ENCODE measurements around the gene CEL. TPM values are rescaled to one million over a fixed set of nuclear protein-coding genes. Genes with fewer than 3 reads are reported as not detected.

The CEL gene
- total RNA-seq, 1 experiment from 2014 or later = 6.9 TPM

DNA sequence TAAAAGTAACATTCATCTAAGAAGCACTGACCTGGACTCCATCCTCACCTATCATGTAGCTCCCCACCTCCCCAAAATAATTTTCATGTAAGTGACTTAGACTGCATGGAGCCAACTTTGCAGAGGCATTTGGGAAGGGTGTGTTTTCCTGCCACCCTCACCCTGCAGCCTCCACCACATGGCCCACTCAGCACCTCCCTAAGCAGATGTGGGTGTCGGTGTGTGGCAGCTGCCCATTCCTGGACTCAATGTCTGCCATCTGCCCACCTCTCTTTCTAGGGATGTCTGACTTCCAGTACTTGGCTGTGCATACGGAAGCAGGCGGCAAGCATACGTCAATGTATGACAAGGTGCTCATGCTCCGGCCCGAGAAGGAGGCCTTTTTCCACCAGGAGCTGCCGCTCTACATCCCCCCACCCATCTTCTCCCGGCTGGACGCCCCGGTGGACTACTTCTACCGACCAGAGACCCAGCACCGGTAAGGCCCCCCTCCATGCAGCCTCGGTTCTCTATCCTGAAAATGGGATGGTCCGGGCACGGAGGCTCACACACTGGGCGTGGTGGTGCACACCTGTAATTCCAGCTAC, 18.2 kb upstream of the CEL start:
- intact Hi-C loops (cut with micrococcal nuclease) = no loop called here
- ChIA-PET POLR2A (no interaction called here), CTCF (no interaction called here), RAD21 (ENCODE audit: low non-redundant PET in 1 of 2, low total read pairs in 2 of 2, uncharacterized antibody in 2 of 2, unreplicated experiment in 2 of 2) (no interaction called here)
- Histone ChIP-seq H3K4me1 (ENCODE audit: control insufficient read depth in 1 of 2, insufficient read depth in 2 of 2, low read length in 2 of 2) (no peaks in the 10 kb centered on the region), H3K4me2 (ENCODE audit: low read length) (no peak overlapping the region), H2AFZ (ENCODE audit: low read depth, low read length, poor library complexity, severe bottlenecking) (no peak overlapping the region), H3K79me2 (ENCODE audit: insufficient read depth, low read length) (peaks cover 43% of the 10 kb centered on the region), H3K4me3 (replicated peaks in 1 of 2; ENCODE audit: low read depth in 1 of 2, low read length in 2 of 2) (no peak overlapping the region), H3K9me2 (ENCODE audit: insufficient read depth) (no peaks in the 10 kb centered on the region), H3K9ac (ENCODE audit: low read length) (no peak overlapping the region), H3K9me3 (ENCODE audit: control insufficient read depth in 1 of 2, insufficient read depth in 1 of 2, low read depth in 1 of 2, low read length in 2 of 2) (no peaks in the 10 kb centered on the region), H4K20me1 (ENCODE audit: insufficient read depth) (no peaks in the 10 kb centered on the region), H3K27me3 (ENCODE audit: insufficient read depth, low read length) (no peaks in the 10 kb centered on the region), H3K27ac (ENCODE audit: low read depth, low read length) (no peak overlapping the region), H3K36me3 (ENCODE audit: control insufficient read depth in 1 of 2, insufficient read depth in 2 of 2, low read length in 2 of 2) (peaks cover 22 to 52% of the 10 kb centered on the region in 2 experiments; a peak in 3 of 4 replicates)
- no TSS peak for BruUV-seq (replicated peaks)
- TF ChIP-seq, protein P1, sequence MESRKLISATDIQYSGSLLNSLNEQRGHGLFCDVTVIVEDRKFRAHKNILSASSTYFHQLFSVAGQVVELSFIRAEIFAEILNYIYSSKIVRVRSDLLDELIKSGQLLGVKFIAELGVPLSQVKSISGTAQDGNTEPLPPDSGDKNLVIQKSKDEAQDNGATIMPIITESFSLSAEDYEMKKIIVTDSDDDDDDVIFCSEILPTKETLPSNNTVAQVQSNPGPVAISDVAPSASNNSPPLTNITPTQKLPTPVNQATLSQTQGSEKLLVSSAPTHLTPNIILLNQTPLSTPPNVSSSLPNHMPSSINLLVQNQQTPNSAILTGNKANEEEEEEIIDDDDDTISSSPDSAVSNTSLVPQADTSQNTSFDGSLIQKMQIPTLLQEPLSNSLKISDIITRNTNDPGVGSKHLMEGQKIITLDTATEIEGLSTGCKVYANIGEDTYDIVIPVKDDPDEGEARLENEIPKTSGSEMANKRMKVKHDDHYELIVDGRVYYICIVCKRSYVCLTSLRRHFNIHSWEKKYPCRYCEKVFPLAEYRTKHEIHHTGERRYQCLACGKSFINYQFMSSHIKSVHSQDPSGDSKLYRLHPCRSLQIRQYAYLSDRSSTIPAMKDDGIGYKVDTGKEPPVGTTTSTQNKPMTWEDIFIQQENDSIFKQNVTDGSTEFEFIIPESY (IDR thresholded peaks at IDR 0.05; ENCODE audit: extremely low read depth, insufficient replicate concordance, low read length) = no peak
- TF ChIP-seq, protein P2, sequence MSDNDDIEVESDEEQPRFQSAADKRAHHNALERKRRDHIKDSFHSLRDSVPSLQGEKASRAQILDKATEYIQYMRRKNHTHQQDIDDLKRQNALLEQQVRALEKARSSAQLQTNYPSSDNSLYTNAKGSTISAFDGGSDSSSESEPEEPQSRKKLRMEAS (IDR thresholded peaks at IDR 0.05) = no peak
- TF ChIP-seq, protein P3, sequence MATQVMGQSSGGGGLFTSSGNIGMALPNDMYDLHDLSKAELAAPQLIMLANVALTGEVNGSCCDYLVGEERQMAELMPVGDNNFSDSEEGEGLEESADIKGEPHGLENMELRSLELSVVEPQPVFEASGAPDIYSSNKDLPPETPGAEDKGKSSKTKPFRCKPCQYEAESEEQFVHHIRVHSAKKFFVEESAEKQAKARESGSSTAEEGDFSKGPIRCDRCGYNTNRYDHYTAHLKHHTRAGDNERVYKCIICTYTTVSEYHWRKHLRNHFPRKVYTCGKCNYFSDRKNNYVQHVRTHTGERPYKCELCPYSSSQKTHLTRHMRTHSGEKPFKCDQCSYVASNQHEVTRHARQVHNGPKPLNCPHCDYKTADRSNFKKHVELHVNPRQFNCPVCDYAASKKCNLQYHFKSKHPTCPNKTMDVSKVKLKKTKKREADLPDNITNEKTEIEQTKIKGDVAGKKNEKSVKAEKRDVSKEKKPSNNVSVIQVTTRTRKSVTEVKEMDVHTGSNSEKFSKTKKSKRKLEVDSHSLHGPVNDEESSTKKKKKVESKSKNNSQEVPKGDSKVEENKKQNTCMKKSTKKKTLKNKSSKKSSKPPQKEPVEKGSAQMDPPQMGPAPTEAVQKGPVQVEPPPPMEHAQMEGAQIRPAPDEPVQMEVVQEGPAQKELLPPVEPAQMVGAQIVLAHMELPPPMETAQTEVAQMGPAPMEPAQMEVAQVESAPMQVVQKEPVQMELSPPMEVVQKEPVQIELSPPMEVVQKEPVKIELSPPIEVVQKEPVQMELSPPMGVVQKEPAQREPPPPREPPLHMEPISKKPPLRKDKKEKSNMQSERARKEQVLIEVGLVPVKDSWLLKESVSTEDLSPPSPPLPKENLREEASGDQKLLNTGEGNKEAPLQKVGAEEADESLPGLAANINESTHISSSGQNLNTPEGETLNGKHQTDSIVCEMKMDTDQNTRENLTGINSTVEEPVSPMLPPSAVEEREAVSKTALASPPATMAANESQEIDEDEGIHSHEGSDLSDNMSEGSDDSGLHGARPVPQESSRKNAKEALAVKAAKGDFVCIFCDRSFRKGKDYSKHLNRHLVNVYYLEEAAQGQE (IDR thresholded peaks at IDR 0.05; ENCODE audit: low read depth) = no peak
- TF ChIP-seq EZH2 (IDR thresholded peaks at IDR 0.05) (no peak), POLR2AphosphoS5 (IDR thresholded peaks at IDR 0.05; ENCODE audit: low read depth, low read length) (no peak), CBX3 (IDR thresholded peaks at IDR 0.05; ENCODE audit: low read depth) (no peak), CEBPB (IDR thresholded peaks at IDR 0.05; ENCODE audit: low read depth) (no peak), SIN3A (IDR thresholded peaks at IDR 0.05; ENCODE audit: low read depth) (no peak), RAD21 (IDR thresholded peaks at IDR 0.05; ENCODE audit: low read depth) (no peak), ZFX (IDR thresholded peaks at IDR 0.05) (no peak), EZH2phosphoT487 (IDR thresholded peaks at IDR 0.05; ENCODE audit: borderline replicate concordance) (no peak), JUND (IDR thresholded peaks at IDR 0.05) (no peak), ELF1 (IDR thresholded peaks at IDR 0.05; ENCODE audit: borderline replicate concordance, low read depth) (no peak), SP1 (IDR thresholded peaks at IDR 0.05; ENCODE audit: low read depth) (no peak), POLR2A (IDR thresholded peaks at IDR 0.05; ENCODE audit: borderline replicate concordance, extremely low read depth, insufficient read depth, insufficient read length) (no peak), FOSL1 (IDR thresholded peaks at IDR 0.05; ENCODE audit: low read depth) (no peak), YY1 (IDR thresholded peaks at IDR 0.05; ENCODE audit: extremely low read depth, insufficient replicate concordance, low read depth, low read length) (no peak)
- TF ChIP-seq, protein P4, sequence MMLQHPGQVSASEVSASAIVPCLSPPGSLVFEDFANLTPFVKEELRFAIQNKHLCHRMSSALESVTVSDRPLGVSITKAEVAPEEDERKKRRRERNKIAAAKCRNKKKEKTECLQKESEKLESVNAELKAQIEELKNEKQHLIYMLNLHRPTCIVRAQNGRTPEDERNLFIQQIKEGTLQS (IDR thresholded peaks at IDR 0.05) = no peak
- ATAC-seq = no peak
- DNase-seq (ENCODE audit: low read depth, low spot score) = no peak
